Renal cortical epithelial cell (primary cell): Measurements from ENCODE around the gene HSPA1B. TPM values are rescaled to one million over a fixed set of nuclear protein-coding genes. Genes with fewer than 3 reads are reported as not detected.
"Not testable (repeated sequence)": the region's sequence is repeated elsewhere in the genome, so short reads cannot be mapped to it uniquely, and the experiment has no call there.

ENCODE experiments used
- DNase-seq: peaks from one replicate; pipeline ENCODE4 v3.0.0-alpha.2; 2011; ENCODE audit warnings: low read depth
- total RNA-seq: library from RNA; depleted of rRNA; stranded (reverse); fragments of >200 nt; gene quantifications from 2 replicates; pipeline ENCODE4 v1.2.3, GENCODE V29; 2014

HSPA1B gene
- total RNA-seq, 1 donor from 2014 or later: 264 TPM

DNA sequence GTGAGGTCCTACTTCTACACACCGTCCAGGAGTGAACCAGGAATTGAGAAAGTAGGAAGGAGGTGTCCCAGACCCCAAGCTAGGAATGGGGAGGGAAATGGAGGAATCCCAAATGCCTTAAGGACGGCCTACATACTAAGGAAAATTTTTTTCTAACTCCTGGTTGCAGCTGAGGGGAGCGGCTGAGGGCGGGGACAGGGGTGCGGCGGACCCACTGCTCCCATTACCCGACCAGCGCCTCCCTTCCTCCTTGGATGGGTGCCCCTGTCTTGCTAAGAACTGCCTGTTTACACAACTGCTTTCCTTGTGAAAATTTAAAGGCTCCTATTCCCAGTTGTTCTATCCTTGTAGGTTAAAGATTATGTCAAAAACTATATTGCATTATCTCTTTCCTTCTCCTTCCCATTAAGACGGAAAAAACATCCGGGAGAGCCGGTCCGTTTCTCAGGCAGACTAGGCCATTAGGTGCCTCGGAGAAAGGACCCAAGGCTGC, 699 bp upstream of the HSPA1B start:
- DNase-seq: no peak

DNA sequence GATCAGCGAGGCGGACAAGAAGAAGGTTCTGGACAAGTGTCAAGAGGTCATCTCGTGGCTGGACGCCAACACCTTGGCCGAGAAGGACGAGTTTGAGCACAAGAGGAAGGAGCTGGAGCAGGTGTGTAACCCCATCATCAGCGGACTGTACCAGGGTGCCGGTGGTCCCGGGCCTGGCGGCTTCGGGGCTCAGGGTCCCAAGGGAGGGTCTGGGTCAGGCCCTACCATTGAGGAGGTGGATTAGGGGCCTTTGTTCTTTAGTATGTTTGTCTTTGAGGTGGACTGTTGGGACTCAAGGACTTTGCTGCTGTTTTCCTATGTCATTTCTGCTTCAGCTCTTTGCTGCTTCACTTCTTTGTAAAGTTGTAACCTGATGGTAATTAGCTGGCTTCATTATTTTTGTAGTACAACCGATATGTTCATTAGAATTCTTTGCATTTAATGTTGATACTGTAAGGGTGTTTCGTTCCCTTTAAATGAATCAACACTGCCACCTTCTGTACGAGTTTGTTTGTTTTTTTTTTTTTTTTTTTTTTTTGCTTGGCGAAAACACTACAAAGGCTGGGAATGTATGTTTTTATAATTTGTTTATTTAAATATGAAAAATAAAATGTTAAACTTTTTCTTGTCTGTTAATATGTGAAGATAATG, 2.2 kb downstream of the HSPA1B start:
- peak; percentile 57 for DNase-seq

DNA sequence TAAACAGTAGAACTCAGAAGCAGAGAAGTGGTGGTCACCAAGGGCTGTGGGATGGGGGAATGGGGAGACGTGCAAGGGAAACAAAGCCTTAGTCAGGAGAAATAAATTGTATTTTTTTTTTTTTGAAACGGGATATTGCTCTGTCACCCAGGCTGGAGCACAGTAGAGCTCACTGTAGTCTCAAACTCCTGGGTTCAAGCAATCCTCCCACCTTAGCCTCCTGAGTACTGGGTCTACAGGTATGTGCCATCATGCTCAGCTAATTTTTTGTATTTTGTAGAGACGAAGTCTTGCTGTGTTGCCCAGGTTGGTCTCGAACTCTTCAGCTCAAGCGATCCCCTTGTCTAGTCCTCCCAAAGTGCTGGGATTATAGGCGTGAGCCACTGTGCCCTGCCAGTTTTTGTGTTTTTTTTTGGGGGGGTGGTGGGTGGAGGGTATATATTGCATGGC, 3.4 kb downstream of the HSPA1B start:
- no peak for DNase-seq

DNA sequence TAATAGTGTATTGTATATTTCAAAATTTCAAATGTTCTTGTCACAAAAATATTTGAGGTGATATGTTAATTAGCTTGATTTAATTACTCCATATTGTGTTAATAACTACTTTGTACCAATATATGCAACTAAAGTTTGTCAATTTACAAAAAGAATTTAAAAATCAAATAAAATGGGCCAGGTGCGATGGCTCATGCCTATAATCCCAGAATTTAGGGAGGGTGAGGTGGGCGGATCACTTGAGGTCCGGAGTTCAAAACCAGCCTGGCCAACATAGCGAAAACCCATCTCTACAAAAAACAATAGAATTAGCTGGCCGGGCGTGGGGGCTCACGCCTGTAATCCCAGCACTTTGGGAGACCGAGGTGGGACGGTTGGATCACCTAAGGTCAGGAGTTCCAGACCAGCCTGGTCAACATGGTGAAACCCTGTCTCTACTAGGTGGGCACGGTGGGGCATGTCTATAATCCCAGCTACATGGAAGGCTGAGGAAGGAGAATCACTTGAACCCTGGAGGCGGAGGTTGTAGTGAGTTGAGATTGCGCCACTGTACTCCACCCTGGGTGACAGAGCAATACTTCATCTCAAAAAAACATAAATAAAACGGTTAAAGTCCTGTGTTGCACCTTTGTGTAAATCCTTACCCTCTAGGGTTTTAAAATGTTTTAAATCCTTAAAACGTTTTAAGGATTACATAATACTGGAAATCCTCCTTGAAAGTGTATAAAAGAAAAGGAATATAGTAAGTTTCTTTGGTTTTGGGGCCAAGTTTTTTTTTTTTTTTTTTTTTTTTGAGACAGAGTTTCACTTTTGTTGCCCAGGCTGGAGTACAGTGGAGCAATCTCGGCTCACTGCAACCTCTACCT, 4.0 kb downstream of the HSPA1B start:
- no peak for DNase-seq

DNA sequence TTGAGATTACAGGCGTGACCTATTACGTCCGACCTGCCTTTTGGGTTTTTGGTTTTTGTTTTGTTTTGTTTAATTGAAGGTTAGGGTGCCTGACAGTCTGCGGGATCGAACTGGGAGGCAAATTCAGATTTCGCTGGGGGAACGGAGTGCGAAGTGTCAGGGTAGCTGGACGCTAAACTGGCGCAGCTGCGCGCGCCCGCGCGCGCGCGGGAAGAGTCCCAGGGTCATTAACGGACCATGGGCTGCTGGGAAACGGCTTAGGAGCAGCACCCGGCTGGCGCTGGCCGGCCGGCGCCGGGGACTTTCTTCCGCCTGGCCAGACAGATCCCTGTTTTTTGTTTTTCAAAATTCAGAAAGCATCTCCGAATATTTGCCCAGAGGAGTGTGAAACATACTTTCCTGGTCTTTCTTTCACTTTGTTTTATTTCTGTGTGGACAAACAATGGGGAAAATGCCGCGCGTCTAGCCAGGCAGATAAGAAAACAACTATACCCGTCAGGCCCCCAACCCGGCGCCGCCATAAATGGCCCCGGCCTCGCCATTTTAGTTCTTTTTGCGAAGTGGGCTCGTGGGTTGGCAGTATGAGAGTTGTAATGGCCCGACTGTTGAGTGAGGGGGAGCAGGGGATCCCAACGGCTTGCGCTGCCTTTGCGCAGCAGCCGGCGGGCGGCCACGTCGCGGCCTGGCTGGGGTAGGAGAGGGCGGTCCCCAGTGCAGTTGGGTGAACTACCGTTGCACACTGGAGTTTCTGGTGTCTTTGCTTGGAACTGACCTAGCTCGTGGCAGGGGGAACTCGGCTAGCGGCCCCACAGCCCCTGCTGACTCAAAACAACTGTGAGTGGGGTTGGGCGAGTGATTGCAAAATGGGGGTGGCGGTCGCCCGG, 7.1 kb downstream of the HSPA1B start:
- DNase-seq: peak; percentile 72

DNA sequence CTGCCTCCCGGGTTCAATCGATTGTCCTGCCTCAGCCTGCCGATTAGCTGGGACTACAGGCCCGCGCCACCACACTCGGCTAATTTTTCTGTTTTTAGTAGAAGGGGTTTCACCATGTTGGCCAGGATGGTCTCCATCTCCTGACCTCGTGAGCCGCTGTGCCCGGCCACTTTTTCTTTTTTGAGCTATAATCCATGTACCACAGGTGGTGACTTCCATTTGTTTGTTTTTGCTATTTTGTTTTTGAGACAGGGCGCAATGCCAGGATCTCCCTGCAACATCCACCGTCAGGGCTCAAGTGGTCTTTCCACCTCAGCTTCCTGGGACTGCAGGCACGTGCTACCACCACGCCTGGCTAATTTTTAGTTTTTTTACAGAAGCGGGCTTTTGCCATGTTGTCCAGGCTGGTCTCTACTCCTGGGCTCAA, 8.5 kb downstream of the HSPA1B start:
- no peak for DNase-seq

DNA sequence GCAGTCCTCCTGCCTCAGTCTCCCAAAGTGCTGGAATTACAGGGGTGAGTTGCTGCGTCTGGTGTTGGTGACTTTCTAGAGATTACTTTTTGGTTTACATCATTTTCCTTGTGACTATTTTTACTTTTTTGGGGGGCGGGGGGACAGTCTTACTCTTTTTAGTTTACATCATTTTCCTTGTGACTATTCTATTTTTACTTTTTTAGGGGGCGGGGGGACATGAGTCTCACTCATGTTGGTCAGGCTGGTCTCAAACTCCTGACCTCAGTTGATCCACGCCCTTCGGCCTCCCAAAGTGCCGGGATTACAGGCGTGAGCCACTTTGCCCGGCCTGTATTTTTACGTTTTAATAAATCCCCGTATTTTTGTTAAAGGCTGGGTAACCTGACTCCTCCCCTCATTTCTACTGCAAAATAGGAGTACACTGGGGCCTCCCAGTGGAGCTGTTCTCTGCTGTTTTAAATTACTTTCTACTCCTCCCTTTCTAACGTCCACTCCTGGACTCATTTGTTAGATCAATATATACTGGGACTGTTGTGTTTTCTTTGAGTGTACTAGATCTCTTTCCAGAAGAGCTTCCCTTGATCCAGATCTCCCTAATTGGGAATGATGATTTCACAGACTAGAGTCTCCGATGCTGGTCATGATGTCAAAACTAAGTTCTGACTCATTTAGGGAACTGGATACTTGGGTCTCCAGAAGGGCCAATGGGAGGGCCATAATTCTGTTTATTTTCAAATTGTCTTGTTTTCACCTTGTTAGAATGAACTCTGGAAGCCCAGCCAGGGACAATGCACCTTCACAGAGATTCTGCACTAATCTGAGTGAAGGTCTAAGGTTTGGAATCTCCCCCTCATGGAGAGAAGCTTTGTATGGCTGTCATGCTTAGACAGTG, 9.2 kb downstream of the HSPA1B start:
- peak; percentile 26 for DNase-seq

DNA sequence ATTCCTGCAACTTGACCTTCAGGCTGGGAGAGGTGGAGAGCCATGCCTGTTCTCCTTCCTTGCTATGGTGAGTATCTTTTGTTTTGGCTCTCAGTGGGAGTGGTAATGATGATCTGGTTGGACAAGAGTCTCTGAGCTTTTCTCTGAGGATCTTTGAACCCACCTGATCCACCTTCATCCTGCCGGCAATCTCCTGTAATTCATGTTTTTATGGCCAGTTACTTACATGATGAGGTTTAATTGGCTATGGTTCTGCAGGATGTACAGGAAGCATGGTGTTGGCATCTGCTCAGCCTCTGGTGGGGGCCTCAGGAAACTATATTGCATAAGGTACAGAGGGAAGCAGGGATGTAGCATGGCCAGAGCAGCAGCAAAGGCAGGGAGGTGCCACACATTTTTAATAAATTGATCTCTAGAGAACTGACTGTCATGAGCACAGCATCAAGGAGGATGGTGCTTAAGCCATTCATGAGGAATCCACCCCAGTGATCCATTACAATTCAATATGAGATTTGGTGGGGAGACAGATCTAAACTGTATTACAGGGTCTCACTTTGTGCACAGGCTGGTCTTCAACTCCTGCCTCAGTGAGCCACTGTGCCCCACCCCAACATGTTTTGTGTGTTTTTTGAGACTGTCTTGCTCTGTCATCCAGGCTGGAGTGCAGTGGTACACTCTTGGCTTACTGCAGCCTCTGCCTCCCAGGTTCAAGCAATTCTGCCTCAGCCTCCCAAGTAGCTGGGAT, 10.0 kb downstream of the HSPA1B start:
- DNase-seq: no peak

DNA sequence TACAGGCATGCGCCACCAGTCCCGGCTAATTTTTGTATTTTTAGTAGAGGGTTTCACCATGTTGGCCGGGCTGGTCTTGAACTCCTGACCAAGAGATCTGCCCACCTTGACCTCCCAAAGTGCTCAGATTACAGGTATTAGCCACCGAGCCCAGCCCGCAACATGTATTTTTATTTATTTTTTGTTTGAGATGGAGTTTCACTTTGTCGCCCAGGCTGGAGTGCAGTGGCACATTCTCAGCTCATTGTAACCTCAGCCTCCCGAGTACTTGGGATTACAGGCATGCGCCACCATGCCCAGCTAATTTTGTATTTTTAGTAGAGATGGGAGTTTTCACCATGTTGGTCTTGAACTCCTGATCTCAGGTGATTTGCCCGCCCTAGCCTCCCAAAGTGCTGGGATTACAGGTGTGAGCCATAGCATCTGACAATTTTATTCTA, 10.6 kb downstream of the HSPA1B start:
- not testable (repeated sequence) for DNase-seq

DNA sequence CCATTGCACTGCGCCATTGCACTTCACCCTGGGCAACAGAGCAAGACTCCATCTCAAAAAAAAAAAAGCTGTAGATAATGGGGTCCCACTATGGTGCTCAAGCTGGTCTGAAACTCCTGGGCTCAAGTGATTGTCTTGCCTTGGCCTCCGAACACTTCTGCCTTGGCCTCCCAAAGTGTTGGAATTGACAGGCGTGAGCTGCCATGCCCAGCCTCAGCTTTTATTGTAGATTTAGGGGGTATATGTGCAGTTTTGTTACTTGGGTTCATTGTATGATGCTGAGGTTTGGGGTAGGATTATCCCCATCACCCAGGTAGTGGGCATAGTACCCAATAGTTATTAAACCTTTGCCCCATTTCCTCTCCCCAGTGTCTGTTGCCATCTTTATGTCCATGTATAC, 11.4 kb downstream of the HSPA1B start:
- DNase-seq: no peak

DNA sequence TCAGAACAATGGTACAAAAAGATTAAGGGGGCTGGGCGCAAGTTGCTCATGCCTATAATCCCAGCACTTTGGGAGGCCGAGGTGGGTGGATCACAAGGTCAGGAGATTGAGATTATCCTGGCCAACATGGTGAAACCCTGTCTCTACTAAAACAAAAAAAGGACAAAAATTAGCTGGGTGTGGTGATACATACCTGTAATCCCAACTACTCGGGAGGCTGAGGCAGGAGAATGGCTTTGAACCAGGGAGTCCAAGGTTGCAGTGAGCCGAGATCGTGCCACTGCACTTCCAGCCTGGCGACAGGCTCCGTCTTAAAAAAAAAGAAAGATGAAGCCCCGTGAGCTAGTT, 12.2 kb downstream of the HSPA1B start:
- DNase-seq: not testable (repeated sequence)

DNA sequence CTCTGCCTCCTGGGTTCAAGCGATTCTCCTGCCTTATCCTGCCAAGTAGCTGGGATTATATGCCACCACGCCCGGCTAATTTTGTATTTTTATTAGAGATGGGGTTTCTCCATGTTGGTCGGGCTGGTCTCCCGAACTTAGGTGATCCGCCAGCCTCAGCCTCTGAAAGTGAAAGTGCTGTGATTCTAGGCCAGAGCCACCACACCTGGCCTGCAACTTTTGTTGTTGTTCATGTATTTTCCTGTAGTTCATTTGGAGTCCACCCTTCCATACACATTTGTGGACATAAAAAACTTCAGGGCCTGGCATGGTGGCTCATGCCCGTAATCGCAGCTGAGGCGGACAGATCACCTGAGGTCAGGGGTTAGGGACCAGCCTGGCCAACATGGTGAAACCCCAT, 14.5 kb downstream of the HSPA1B start:
- DNase-seq: no peak

DNA sequence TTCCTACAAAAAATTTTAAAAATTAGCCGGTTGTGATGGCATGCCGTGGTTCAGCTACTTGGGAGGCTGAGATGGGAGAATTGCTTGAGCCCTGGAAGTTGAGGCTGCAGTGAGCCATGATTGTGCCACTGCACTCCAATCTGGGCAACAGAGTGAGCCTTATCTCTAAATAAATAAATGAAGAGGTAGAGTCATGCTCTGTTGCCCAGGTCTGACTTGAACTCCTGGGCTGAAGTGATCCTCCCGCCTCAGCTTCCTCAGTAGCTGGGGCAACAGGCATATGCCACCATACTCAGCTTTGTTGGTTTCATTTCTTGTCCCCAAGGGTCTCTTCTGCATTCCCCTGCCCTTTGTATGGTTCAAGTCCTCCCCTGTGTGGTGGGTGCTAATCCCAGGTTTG, 17.0 kb downstream of the HSPA1B start:
- no peak for DNase-seq

DNA sequence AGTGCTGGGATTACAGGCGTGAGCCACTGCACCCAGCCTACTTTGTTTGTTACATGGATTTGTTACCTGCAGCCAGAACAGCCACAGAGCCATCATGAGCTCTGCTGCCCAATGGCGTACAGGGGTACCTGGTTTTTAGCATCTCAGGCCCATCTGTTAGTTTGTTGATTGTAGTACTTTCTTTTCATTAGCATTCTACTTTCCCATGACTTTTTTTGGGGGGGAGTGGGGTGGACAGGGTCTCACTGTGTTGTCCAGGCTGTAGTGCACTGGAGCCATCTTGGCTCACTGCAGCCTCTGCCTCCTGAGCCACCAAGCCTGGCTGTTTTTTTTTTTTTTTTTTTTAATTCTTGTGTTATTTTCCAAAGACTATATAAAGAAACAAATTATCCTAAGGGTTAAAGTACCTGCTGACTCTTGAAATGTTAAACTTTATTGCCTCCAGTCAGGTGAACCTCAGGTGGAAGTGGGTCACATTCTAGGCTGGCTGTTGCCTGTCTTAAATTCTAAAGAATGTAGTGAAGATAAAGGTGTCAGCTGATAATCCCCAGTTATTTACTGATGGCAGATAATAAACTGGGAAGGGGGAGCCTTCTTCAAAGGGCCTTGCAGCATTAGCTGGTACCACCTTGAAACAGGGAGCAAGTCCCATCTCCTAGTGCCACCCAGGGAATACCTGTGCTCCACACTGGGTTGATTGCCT, 19.9 kb downstream of the HSPA1B start:
- DNase-seq: no peak

DNA sequence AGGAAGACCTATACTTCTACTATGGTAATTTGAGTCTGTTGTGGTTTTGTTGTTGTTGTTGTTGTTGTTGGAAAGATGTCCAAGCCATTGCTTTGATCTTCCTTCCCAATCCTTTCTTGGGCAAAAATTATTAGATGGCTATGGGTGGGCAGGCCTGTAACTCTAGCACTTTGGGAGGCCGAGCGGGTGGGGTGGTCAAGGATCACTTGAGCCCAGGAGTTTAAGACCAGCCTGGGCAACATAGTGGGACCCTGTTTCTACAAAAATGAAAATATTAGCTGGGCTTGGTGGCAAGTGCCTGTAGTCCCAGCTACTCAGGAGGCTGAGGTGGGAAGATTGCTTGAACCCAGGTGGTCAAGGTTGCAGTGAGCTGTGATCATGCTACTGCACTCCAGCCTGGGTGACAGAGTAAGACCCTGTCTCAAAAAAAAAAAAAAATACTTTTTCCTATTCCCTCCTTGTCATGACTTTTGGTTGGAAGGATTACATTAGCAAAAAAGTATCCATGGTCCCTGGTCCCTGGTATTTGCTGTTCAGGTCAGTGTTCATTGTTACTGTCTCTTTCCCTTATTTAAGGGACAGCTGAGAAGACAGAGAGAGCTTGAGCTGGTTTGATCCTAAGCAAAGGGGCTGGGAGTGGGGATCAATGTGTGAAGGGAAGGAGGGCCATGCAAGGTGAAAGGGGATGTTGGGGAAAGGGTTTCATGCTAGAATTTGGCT, 23.4 kb downstream of the HSPA1B start:
- DNase-seq: no peak

DNA sequence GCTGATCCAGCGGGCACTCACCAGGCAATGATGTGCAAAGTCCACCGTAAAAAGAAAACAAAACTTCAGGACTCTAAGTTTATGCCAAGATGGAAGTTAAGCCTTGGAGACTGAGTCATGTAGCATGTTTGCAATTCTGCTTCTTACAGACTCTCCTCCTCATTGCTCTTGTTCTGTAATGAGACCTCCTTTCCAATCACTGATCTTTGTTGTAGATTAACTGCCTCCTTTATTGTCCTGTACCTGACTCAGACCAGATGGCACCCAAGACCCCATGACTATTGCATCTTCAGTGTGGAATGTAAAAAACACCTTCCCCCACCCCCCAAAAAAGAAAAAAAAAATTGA, 23.9 kb downstream of the HSPA1B start:
- peak; percentile 89 for DNase-seq

DNA sequence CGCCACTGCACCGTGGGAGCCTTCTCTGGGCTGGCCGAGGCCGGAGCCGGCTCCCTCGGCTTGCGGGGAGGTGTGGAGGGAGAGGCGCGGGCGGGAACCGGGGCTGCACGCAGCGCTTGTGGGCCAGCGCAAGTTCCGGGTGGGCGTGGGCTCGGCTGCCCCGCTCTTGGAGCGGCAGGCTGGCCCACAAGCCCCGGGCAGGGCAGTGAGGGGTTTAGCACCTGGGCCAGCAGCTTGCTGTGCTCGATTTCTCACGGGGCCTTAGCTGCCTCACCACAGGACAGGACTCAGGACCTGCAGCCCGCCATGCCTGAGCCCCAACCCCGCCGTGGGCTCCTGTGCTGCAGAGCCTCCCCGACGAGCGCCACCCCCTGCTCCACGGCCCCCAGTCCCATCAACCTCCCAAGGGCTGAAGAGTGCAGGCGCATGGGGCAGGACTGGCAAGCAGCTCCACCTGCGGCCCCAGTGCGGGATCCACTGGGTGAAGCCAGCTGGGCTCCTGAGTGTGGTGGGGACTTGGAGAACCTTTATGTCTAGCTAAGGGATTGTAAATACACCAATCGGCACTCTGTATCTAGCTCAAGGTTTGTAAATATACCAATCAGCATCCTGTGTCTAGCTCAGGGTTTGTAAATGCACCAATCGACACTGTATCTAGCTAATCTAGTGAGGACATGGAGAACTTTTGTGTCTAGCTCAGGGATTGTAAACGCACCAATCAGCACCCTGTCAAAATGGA, 24.6 kb downstream of the HSPA1B start:
- not testable (repeated sequence) for DNase-seq

DNA sequence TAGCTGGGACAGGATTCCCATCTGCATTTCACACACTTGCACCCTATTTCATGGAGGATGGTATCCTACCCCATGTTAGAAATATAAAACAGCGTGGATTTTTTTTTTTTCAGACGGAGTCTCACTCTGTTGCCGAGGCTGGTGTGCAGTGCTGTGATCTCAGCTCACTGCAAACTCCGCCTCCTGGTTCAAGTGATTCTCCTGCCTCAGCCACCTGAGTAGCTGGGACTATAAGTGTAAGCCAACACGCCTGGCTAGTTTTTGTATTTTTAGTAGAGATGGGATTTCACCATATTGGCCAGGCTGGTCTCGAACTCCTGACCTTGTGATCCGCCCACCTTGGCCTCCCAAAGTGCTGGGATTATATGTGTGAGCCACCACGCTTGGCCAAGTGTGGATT, 30.2 kb downstream of the HSPA1B start:
- not testable (repeated sequence) for DNase-seq
